Thyroid gland (tissue), 4 donors: ENCODE results near the gene PRM1.

Experiments used
- POLR2A ChIP-seq, 2 donors: fragments of 450-650 bp; IDR thresholded peaks; one replicate each; pipeline ENCODE4 v1.6.1; 2017; ENCODE audit warnings: antibody characterized with exemption in 2 of 2, mild to moderate bottlenecking in 2 of 2, moderate library complexity in 1 of 2
- TF ChIP-seq, protein P1 (sequence below), 6 experiments: fragments of 200-600 bp in 3 of 6; fragments of 450-650 bp in 3 of 6; sonication (generic) in 3 of 6; IDR thresholded peaks; one replicate each; pipeline ENCODE4 v1.5.1; 2016 to 2019; ENCODE audit warnings: antibody characterized with exemption in 6 of 6, mild to moderate bottlenecking in 2 of 6, inconsistent platforms in 1 of 6, moderate library complexity in 1 of 6

DNA sequence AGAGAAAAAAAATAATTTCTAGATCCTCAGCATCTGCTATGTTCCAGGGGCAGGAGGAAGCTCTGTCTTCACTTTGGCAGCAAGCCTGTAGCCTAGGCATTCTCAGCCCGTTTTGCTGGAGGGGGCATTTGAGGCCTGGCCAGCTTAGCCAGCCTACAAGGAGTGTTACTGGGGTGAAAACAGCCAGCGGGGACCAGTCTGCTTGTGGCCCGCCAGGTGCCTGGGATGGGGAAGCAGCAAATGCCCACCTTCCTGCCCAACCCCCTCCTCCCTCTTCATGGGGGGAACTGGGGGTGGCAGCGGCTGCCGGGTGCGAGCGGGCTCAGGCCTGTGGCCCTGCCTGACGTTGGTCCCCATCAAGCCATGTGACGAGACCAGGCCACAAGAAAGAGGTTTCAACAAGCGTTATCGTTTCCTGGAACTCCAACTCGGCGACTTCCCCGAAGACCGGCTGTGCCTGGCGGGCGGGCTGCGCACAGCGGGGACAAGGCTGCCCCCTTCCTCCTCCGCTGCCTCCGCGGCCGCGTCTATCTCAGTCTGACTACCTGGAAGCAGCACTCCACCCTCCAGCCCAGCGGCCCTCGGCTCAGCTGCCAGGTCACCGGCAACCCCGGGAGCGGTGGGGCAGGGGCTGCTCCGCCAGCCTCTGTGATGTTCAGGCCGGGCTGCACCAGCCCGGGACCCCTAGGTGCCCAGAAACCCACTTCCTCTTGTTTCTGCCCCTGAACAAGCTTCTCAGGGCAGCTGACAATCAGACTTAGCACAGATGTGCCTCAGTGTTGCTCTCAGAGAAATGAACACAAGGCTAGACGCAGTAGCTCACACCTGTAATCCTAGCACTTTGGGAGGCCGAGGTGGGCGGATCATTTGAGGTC lies 48.0 kb downstream of the PRM1 start:
- TF ChIP-seq, protein P1, sequence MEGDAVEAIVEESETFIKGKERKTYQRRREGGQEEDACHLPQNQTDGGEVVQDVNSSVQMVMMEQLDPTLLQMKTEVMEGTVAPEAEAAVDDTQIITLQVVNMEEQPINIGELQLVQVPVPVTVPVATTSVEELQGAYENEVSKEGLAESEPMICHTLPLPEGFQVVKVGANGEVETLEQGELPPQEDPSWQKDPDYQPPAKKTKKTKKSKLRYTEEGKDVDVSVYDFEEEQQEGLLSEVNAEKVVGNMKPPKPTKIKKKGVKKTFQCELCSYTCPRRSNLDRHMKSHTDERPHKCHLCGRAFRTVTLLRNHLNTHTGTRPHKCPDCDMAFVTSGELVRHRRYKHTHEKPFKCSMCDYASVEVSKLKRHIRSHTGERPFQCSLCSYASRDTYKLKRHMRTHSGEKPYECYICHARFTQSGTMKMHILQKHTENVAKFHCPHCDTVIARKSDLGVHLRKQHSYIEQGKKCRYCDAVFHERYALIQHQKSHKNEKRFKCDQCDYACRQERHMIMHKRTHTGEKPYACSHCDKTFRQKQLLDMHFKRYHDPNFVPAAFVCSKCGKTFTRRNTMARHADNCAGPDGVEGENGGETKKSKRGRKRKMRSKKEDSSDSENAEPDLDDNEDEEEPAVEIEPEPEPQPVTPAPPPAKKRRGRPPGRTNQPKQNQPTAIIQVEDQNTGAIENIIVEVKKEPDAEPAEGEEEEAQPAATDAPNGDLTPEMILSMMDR (IDR thresholded peaks at IDR 0.05) = no peak
- no peak for TF ChIP-seq POLR2A (IDR thresholded peaks at IDR 0.05)
